HG03469 (cell line): ENCODE results near the gene GPR156.

ENCODE experiments used
- ATAC-seq: cut with Tn5 transposase; IDR thresholded peaks from one replicate; pipeline ENCODE4 v1.9.1; 2021; ENCODE audit warnings: mild to moderate bottlenecking, moderate library complexity, moderate number of reproducible peaks; ENCODE audit not compliant: unreplicated experiment

Gene GPR156

GRCh38 chr3:120198305-120198878, 86.6 kb downstream of the GPR156 start:
- ATAC-seq = no peak

DNA sequence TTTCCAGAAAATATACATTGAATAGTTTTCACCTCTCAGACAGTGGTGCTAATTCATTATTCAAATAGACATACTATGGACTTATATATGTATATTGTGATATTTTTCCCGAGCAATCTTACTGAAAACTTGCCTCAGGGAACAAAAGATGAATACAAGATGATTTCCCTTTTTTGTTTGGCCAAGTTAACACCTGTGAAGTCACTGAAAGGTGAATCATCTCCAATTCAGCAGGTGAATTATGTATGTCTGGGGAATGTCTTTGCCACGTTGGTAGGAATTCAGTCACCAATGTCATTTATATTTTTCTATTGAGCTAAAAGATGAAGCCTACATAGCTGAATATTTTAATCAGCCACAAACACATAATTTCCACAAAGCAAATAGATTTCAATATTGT, 88.2 kb downstream of the GPR156 start:
- no peak for ATAC-seq

DNA sequence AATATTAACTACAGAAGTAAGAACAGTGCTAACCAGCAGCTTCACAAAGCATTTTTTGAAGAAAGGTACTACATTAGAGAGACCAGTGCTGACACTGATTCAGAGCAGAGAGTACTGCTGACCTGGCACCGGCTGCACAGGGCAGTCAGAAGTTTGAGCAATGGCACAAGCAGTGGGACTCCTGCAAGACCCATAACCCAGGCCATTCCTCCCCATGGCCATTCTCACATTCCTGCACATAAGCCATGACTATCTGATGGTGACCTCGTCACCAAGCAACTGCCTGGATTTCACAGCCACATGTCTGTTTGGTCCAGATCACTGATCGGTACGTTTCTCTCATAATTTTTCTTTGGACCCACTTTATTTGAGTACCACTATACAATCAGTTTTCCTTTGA, 88.7 kb downstream of the GPR156 start:
- no peak for ATAC-seq

- no peak for ATAC-seq
Measured at GRCh38 chr3:120193554-120193953, 91.5 kb downstream of the GPR156 start.

DNA sequence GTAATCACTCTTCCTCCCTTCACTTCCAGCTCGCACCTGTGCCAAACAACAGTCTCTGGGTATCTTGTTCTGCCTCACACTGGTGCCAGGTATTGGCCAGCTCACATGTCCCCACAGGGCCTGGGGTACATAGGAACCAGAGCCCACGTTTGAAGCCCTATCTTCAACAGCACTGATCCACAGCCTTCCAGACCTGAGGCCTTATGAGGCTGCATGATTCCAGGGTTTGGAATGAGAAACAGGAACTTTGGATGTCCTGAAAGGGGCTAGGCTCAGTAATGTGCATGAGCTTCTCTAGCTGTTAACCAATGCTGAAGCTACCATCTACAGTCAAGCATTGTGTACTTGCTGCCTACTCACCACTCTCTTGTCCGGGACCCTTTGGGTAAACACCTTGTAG, 92.4 kb downstream of the GPR156 start:
- no peak for ATAC-seq

- no peak for ATAC-seq
Measured at GRCh38 chr3:120192159-120192558, 92.9 kb downstream of the GPR156 start.

GRCh38 chr3:120182613-120183511, 102.2 kb downstream of the GPR156 start:
- ATAC-seq = no peak

- no peak for ATAC-seq
Measured at GRCh38 chr3:120181632-120182031, 103.4 kb downstream of the GPR156 start.

- ATAC-seq = no peak
Measured at GRCh38 chr3:120180731-120181412, 104.2 kb downstream of the GPR156 start.

DNA sequence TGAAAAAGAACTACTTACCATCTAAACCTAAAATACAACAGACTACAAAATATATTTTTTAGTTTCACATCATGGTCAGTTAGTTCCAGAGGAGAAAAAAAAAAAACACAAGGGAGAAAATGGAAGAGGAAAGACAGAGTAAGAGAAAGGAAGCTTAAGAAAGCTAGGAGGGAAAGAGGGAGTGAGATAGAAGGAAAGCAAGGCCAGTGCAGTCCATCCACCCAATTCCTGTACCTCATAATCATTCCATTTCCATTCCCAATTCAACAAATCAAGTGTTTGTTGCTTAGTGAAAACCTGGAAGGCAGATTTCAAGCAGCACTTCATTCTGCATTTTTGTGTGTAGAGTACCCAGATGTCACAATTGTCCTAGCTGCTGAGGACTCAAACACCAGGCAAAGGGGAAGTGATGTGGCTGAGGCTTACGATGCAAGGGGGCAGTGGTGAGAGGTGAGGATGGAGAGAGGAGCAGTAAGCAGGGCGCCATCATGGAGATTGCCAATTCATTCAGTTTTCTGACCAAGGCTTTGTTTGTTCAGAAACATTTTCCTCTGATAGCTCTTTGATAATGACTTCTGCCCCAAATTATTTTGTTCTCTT, 107.2 kb downstream of the GPR156 start:
- ATAC-seq = no peak

DNA sequence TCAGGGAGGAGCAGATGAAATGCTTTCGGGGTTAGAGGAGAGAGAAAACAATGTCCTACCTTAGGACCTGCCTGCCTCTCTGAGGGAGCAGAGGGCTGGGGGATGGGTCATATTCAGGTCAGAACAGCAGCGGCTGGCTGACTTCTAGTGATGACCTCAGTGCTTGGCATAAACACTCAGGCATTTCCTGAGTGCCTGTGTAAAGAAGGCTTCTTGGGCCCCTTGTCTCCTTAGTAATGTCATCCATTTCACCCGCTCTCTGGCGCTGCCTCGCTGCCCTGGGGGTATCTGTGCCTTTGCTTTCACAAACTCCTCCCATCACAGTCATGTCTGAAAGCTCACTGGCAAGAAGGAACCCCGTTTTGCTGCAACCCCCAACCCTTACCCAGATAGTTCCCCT, 107.9 kb downstream of the GPR156 start:
- ATAC-seq = no peak

DNA sequence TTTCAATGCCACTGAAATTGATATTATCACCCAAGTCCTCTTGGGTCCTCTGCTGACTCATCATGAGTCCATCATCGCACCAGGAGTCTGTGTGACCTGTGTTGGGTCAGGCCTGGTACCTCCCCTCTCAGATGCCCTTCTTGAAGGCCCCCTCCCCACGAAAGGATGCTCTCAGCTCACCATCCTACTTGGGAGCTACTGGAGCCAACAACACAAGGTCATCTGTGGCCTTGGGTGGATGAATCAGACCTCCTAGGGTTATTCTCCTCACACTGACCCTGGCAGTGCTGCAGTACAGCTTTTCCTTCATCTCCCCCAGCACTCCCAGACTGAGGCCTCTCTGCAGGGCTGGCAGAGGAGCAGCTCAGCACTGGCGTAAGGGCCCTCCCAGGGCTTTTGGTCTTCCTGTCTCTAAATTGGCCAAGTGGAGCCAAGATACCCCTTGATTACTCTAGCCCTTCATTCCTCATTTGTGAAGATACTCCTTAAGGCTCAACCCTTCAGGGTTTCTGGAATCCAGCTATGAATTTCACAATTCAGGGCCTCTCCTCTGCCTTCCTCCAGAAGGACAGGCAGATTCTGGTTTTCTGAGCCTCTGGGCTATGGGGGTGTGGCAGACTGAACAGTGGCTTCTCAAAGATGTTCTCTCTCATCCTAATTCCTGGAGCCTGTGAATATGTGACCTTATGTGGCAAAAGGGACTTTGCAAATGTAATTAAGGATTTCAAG, 110.0 kb downstream of the GPR156 start:
- ATAC-seq = no peak

GRCh38 chr3:120173056-120173675, 111.9 kb downstream of the GPR156 start:
- no peak for ATAC-seq

DNA sequence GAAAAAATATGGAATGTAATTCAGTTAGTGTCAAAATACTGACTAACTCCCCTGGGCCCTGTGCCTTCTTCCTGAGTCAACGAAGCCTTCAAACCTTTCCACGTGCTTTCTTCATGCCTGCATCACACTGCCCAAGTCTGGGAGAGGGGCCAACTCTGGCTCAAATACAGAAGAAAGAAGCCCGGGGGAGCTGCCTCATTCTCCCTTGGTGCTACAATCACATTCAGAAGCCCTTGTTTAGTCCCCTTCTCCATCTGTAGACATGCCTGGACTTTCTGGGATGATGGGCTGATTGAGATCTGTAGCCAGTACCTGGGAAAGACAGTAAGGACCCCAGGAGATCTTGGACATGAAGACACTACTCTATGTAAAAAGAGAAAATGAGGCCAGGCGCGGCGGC, 113.0 kb downstream of the GPR156 start:
- no peak for ATAC-seq

GRCh38 chr3:120171134-120171873, 113.7 kb downstream of the GPR156 start:
- ATAC-seq = no peak

GRCh38 chr3:120170223-120170622, 114.8 kb downstream of the GPR156 start:
- ATAC-seq = no peak

DNA sequence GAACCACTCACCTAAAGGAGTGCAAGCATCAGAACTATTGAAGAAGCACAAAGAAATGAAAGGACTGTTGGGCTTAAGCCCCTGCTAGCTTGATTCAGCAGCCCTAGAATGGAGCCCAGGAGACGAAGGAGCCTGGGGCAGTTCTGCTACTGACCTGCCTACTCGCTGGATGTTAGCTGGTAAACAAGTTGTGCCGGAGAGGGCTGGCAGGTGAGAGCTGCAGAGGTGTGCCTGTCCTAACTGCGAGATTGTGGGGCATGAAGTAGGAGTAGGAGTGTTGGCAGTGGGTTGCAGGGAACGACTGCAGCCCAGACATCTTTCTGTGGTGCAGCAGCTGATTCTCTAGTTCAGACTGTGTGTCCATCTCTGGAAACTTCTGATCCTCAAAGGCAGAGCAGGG, 115.6 kb downstream of the GPR156 start:
- no peak for ATAC-seq

- ATAC-seq = no peak
Measured at GRCh38 chr3:120168611-120169010, 116.4 kb downstream of the GPR156 start.

DNA sequence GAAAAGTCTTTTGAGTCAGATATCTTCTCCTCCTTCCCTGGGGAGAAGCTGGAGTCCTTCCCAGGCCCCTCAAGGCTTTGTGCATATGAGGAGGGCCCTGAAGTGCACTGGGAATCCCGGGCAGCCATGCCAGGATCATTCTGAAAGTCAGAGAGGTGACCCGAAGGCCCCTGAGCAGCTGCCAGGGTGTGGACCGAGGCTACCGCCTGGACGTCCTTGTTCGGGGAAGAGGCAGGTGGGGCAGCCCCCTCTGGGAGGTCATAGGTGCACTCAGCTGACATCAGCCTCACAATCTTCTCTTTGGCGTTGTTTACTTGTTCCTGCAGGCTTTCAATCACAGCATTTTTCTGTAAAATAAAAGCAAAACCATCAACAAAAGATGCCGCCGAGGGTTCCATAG, 117.0 kb downstream of the GPR156 start:
- no peak for ATAC-seq

DNA sequence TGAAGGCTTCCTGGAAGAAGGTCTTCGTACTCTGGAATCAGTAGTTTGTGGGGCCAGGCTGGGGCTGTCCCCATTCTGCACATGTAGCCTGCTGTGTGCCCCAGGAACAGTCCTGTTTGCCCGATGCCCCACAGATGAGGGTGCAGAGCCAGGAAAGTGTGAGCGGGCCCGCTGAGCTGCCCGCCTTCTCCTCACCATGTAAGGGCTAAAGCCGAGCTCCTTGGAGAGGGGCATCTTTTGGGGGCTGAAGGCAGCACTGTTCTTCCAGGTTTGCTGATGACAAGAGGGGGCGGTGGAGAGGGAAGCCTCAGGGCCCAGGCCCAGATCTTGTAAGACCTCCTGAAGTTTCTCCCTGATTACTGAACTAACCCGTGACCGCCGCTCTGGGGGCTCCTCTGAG, 117.5 kb downstream of the GPR156 start:
- no peak for ATAC-seq
